Measurements from ENCODE around the gene MYMK.

Gene MYMK

DNA sequence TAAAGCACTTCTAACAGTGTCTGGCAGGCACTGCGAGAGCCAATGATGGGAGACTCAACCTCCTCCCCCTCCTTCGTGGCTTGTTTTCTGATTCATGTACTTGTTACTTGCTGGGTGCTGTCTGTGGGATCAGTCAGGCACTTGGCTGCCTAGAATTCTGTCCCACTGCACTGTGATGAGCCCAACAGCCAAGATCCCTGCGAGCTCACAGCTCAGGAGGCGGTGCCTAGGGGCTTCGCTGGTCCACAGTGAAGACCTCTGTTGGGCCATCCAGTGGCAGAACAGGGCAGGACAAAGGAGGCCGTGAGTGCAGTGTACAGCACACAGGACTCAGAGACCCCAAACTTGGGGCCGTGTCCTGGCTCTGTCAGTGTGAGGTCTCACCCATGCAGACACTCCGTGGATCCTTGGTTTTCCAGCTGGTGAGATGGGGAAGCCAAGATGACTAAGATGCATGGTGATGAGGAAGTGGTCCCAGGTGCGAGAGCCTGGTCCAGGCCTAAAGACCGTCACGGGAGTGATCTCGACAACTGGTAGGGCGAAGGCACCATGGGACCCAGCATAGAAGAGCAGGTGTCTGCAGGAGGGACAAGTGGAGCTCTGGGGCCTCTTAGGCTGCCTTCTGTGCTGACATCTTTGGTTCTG is 19.5 kb downstream of the MYMK start:
- Histone ChIP-seq H3K9ac (ENCODE audit: low read length) (peak overlapping the region; percentile 77), H3K4me3 (ENCODE audit: insufficient read depth in 1 of 2, low read depth in 1 of 2, low read length in 2 of 2) (peak overlapping the region in 1 of 2 experiments; percentile 42), H3K14ac (ENCODE audit: low read length in 2 of 2) (no peak overlapping the region), H3K36me3 (ENCODE audit: control insufficient read depth in 1 of 2, insufficient read depth in 2 of 2, low read depth in 1 of 2, low read length in 2 of 2) (no peaks in the 10 kb centered on the region), H2BK12ac (ENCODE audit: low read length in 2 of 2) (peak overlapping the region in 1 of 2 experiments; percentile 37), H3K27ac (ENCODE audit: low read length, poor library complexity, severe bottlenecking) (no peak overlapping the region), H3K79me1 (replicated peaks; ENCODE audit: low read length, poor library complexity, severe bottlenecking) (no peaks in the 10 kb centered on the region), H2BK5ac (ENCODE audit: low read depth, low read length, poor library complexity, severe bottlenecking) (no peak overlapping the region), H2BK120ac (ENCODE audit: low read depth, low read length) (no peak overlapping the region), H3K23ac (ENCODE audit: low read length in 2 of 2) (no peak overlapping the region), H2BK15ac (ENCODE audit: low read depth, poor library complexity, severe bottlenecking) (no peak overlapping the region), H3K9me3 (ENCODE audit: control insufficient read depth, low read length) (peaks cover 21% of the 10 kb centered on the region), H3K27me3 (ENCODE audit: control insufficient read depth in 1 of 2, insufficient read depth in 1 of 2, low read length in 2 of 2) (peaks cover 5 to 14% of the 10 kb centered on the region in 2 experiments), H4K91ac (ENCODE audit: low read length) (no peak overlapping the region), H2AFZ (ENCODE audit: low read depth, low read length) (no peak overlapping the region), H2AK5ac (ENCODE audit: low read length, severe bottlenecking) (no peak overlapping the region), H3K4me2 (ENCODE audit: low read length, poor library complexity, severe bottlenecking) (no peak overlapping the region), H3K4ac (ENCODE audit: low read depth in 1 of 2, low read length in 2 of 2) (no peak overlapping the region), H3K18ac (ENCODE audit: low read depth in 1 of 2, low read length in 2 of 2) (peak overlapping the region in 1 of 2 experiments; percentile 69), H4K8ac (ENCODE audit: low read length) (no peak overlapping the region), H3K4me1 (ENCODE audit: control insufficient read depth, insufficient read depth, low read depth, low read length) (peaks cover 37% of the 10 kb centered on the region)
- 96% methylated on average over 12 of the region's 13 CpGs for WGBS
- DNase-seq: peak; percentile 24

DNA sequence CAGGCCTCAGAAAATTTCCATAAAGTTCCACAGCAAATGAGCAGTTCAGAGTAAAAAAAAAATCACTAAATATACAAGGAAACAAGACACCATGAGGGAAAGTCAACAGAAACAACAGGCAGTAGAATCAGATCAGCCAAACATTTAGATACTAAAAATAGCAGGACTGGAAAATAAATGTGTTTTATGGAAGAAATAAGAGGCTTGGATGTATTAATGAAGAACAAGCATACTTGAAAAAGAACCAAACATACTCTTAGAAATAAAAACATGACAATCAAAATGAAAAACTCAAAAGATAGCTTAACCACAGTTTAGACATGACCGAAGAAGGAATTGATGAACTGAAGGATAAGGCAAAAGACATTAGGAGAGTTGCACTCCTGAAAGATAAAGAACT is 22.6 kb downstream of the MYMK start:
- H2BK5ac ChIP-seq (ENCODE audit: low read depth, low read length, poor library complexity, severe bottlenecking): no peak overlapping the region
- H3K27me3 ChIP-seq (ENCODE audit: control insufficient read depth in 1 of 2, insufficient read depth in 1 of 2, low read length in 2 of 2): peaks cover 28 to 35% of the 10 kb centered on the region in 2 experiments
- H3K23ac ChIP-seq (ENCODE audit: low read length in 2 of 2): no peak overlapping the region
- no peak overlapping the region for H3K18ac ChIP-seq (ENCODE audit: low read depth in 1 of 2, low read length in 2 of 2)
- no peak overlapping the region for H3K9ac ChIP-seq (ENCODE audit: low read length)
- H2AFZ ChIP-seq (ENCODE audit: low read depth, low read length): no peak overlapping the region
- peaks cover 21% of the 10 kb centered on the region for H3K4me1 ChIP-seq (ENCODE audit: control insufficient read depth, insufficient read depth, low read depth, low read length)
- no peak overlapping the region for H3K4me3 ChIP-seq (ENCODE audit: insufficient read depth in 1 of 2, low read depth in 1 of 2, low read length in 2 of 2)
- H3K4ac ChIP-seq (ENCODE audit: low read depth in 1 of 2, low read length in 2 of 2): no peak overlapping the region
- H3K14ac ChIP-seq (ENCODE audit: low read length in 2 of 2): no peak overlapping the region
- no peak overlapping the region for H4K91ac ChIP-seq (ENCODE audit: low read length)
- no peak overlapping the region for H2BK12ac ChIP-seq (ENCODE audit: low read length in 2 of 2)
- WGBS: 90% methylated on average over 1 of the region's 1 CpG
- no peaks in the 10 kb centered on the region for H3K36me3 ChIP-seq (ENCODE audit: control insufficient read depth in 1 of 2, insufficient read depth in 2 of 2, low read depth in 1 of 2, low read length in 2 of 2)
- H3K4me2 ChIP-seq (ENCODE audit: low read length, poor library complexity, severe bottlenecking): no peak overlapping the region
- H2BK120ac ChIP-seq (ENCODE audit: low read depth, low read length): no peak overlapping the region
- no peak overlapping the region for H3K27ac ChIP-seq (ENCODE audit: low read length, poor library complexity, severe bottlenecking)
- DNase-seq: no peak
- no peaks in the 10 kb centered on the region for H3K79me1 ChIP-seq (replicated peaks; ENCODE audit: low read length, poor library complexity, severe bottlenecking)
- H3K9me3 ChIP-seq (ENCODE audit: control insufficient read depth, low read length): peaks cover 21% of the 10 kb centered on the region
- no peak overlapping the region for H4K8ac ChIP-seq (ENCODE audit: low read length)
- no peak overlapping the region for H2BK15ac ChIP-seq (ENCODE audit: low read depth, poor library complexity, severe bottlenecking)
- H2AK5ac ChIP-seq (ENCODE audit: low read length, severe bottlenecking): no peak overlapping the region

DNA sequence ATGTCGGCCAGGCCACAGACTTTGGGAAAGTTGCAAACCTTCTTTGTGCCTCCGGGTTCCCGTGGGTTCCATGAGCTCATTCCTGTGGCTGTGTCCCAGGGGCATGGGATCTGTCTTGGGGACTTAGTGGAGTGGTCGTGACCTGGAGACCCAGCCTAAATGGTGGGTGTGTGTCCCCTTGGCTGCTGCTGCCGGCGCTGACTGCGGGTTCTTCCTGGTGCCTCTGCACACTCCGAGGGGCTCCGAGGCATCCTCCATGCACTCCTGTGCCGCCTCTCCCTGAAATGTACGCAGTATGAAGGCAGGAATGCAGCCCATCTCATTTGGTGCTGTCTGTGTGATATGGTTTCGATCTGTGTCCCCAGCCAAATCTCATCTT is 24.9 kb downstream of the MYMK start:
- Histone ChIP-seq H3K27ac (ENCODE audit: low read length, poor library complexity, severe bottlenecking) (no peak overlapping the region), H3K4me2 (ENCODE audit: low read length, poor library complexity, severe bottlenecking) (no peak overlapping the region), H3K4me3 (ENCODE audit: insufficient read depth in 1 of 2, low read depth in 1 of 2, low read length in 2 of 2) (no peak overlapping the region), H3K4ac (ENCODE audit: low read depth in 1 of 2, low read length in 2 of 2) (no peak overlapping the region), H3K18ac (ENCODE audit: low read depth in 1 of 2, low read length in 2 of 2) (no peak overlapping the region), H2BK12ac (ENCODE audit: low read length in 2 of 2) (no peak overlapping the region), H3K36me3 (ENCODE audit: control insufficient read depth in 1 of 2, insufficient read depth in 2 of 2, low read depth in 1 of 2, low read length in 2 of 2) (peaks cover 0 to 4% of the 10 kb centered on the region in 2 experiments), H3K23ac (ENCODE audit: low read length in 2 of 2) (no peak overlapping the region), H3K9me3 (ENCODE audit: control insufficient read depth, low read length) (peaks cover 21% of the 10 kb centered on the region), H3K27me3 (ENCODE audit: control insufficient read depth in 1 of 2, insufficient read depth in 1 of 2, low read length in 2 of 2) (peaks cover 38 to 56% of the 10 kb centered on the region in 2 experiments), H2AFZ (ENCODE audit: low read depth, low read length) (no peak overlapping the region), H4K8ac (ENCODE audit: low read length) (no peak overlapping the region), H3K14ac (ENCODE audit: low read length in 2 of 2) (no peak overlapping the region), H3K4me1 (ENCODE audit: control insufficient read depth, insufficient read depth, low read depth, low read length) (peaks cover 3% of the 10 kb centered on the region), H2BK5ac (ENCODE audit: low read depth, low read length, poor library complexity, severe bottlenecking) (no peak overlapping the region), H2BK15ac (ENCODE audit: low read depth, poor library complexity, severe bottlenecking) (peak overlapping the region; percentile 37), H2BK120ac (ENCODE audit: low read depth, low read length) (no peak overlapping the region), H4K91ac (ENCODE audit: low read length) (no peak overlapping the region), H2AK5ac (ENCODE audit: low read length, severe bottlenecking) (no peak overlapping the region), H3K9ac (ENCODE audit: low read length) (no peak overlapping the region), H3K79me1 (replicated peaks; ENCODE audit: low read length, poor library complexity, severe bottlenecking) (no peaks in the 10 kb centered on the region)
- WGBS: 85% methylated on average over 12 of the region's 12 CpGs
- no peak for DNase-seq

DNA sequence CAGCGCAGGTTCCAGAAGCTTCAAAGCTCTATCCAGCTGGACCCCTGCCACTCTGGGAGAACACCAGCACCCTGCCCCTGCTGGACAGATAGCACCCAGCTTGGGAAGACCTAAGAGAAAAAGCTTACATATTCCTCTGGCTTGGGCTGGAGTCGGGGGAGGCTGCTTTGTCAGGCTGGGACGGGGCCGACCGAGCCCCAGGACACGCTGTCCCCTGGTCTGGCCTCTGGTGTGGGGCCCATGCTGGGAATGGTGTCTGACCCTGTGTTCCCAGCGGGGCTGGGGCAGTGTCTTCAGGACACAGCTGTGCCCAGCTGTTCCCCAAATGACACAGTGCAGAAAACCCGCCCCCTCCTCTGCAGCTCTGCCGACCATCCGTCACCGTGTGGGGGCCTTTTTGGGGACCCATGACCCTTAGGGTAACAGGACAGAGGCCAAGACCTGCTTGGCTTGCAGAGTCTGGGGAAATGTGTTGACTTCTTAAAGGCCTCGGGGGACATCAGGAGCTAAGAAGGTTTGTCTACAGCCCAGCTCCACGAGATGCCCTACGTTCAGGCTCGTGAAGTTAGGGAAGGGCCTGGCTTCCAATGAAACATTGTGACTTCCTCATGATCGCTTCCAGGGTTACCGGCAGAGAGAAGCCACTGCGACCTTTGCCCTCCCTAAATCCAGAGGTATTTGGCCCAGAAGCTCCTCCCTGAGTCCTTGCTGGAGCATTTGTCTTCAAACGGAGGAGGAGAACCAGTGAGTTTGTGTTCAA is 25.4 kb downstream of the MYMK start:
- H2BK12ac ChIP-seq (ENCODE audit: low read length in 2 of 2): no peak overlapping the region
- H3K18ac ChIP-seq (ENCODE audit: low read depth in 1 of 2, low read length in 2 of 2): no peak overlapping the region
- H2BK5ac ChIP-seq (ENCODE audit: low read depth, low read length, poor library complexity, severe bottlenecking): no peak overlapping the region
- H3K23ac ChIP-seq (ENCODE audit: low read length in 2 of 2): no peak overlapping the region
- no peak overlapping the region for H2AK5ac ChIP-seq (ENCODE audit: low read length, severe bottlenecking)
- H3K79me1 ChIP-seq (replicated peaks; ENCODE audit: low read length, poor library complexity, severe bottlenecking): no peaks in the 10 kb centered on the region
- peaks cover 3% of the 10 kb centered on the region for H3K4me1 ChIP-seq (ENCODE audit: control insufficient read depth, insufficient read depth, low read depth, low read length)
- WGBS: 45% methylated on average over 19 of the region's 19 CpGs
- H4K91ac ChIP-seq (ENCODE audit: low read length): no peak overlapping the region
- H2AFZ ChIP-seq (ENCODE audit: low read depth, low read length): peak overlapping the region; percentile 48
- peak overlapping the region; percentile 37 for H2BK15ac ChIP-seq (ENCODE audit: low read depth, poor library complexity, severe bottlenecking)
- H3K36me3 ChIP-seq (ENCODE audit: control insufficient read depth in 1 of 2, insufficient read depth in 2 of 2, low read depth in 1 of 2, low read length in 2 of 2): peaks cover 0 to 4% of the 10 kb centered on the region in 2 experiments
- no peak overlapping the region for H3K4me2 ChIP-seq (ENCODE audit: low read length, poor library complexity, severe bottlenecking)
- H3K27ac ChIP-seq (ENCODE audit: low read length, poor library complexity, severe bottlenecking): no peak overlapping the region
- H3K9me3 ChIP-seq (ENCODE audit: control insufficient read depth, low read length): peaks cover 21% of the 10 kb centered on the region
- H4K8ac ChIP-seq (ENCODE audit: low read length): no peak overlapping the region
- no peak overlapping the region for H3K9ac ChIP-seq (ENCODE audit: low read length)
- no peak overlapping the region for H3K4ac ChIP-seq (ENCODE audit: low read depth in 1 of 2, low read length in 2 of 2)
- H2BK120ac ChIP-seq (ENCODE audit: low read depth, low read length): no peak overlapping the region
- H3K27me3 ChIP-seq (ENCODE audit: control insufficient read depth in 1 of 2, insufficient read depth in 1 of 2, low read length in 2 of 2): peaks cover 38 to 62% of the 10 kb centered on the region in 2 experiments
- no peak overlapping the region for H3K14ac ChIP-seq (ENCODE audit: low read length in 2 of 2)
- DNase-seq: peak; percentile 40
- H3K4me3 ChIP-seq (ENCODE audit: insufficient read depth in 1 of 2, low read depth in 1 of 2, low read length in 2 of 2): no peak overlapping the region
